H9 (cell line): ENCODE results near the gene UNC5C. TPM values are rescaled to one million over a fixed set of nuclear protein-coding genes. Genes with fewer than 3 reads are reported as not detected.

Experiments used
- DNase-seq: peaks from one replicate; pipeline ENCODE4 v3.0.0-alpha.2; 2017
- H2AFZ ChIP-seq: one replicate; pipeline ENCODE4 v1.6.1; 2013; ENCODE audit warnings: mild to moderate bottlenecking, low read length, control low read depth, moderate library complexity
- H2AK5ac ChIP-seq: 2 replicates; pipeline ENCODE4 v1.6.1; 2013; ENCODE audit warnings: low read length, control low read depth, mixed read lengths; ENCODE audit not compliant: insufficient read length
- H2BK120ac ChIP-seq: one replicate; pipeline ENCODE4 v1.6.1; 2013; ENCODE audit warnings: low read depth, mild to moderate bottlenecking, low read length, control low read depth, inconsistent platforms; ENCODE audit not compliant: poor library complexity, severe bottlenecking
- H2BK12ac ChIP-seq: 2 replicates; pipeline ENCODE4 v1.6.1; 2013; ENCODE audit warnings: low read length, control low read depth, mixed read lengths, low read depth; ENCODE audit not compliant: insufficient read length
- H2BK15ac ChIP-seq: 2 replicates; pipeline ENCODE4 v1.6.1; 2013; ENCODE audit warnings: low read depth, low read length, control low read depth
- H2BK20ac ChIP-seq: one replicate; pipeline ENCODE4 v1.6.1; 2013; ENCODE audit warnings: low read depth, mild to moderate bottlenecking, low read length, control low read depth, inconsistent platforms; ENCODE audit not compliant: poor library complexity, severe bottlenecking
- H2BK5ac ChIP-seq: 2 replicates; pipeline ENCODE4 v1.6.1; 2013; ENCODE audit warnings: low read length, control low read depth, mixed read lengths; ENCODE audit not compliant: insufficient read length
- H3K14ac ChIP-seq: 2 replicates; pipeline ENCODE4 v1.6.1; 2013; ENCODE audit warnings: low read length, control low read depth; ENCODE audit not compliant: insufficient read depth
- H3K18ac ChIP-seq: 2 replicates; pipeline ENCODE4 v1.6.1; 2013; ENCODE audit warnings: low read depth, mild to moderate bottlenecking, mixed read lengths, low read length, control low read depth; ENCODE audit not compliant: insufficient read length
- H3K23ac ChIP-seq: 2 replicates; pipeline ENCODE4 v1.6.1; 2013; ENCODE audit warnings: low read length, control low read depth, mixed read lengths, low read depth; ENCODE audit not compliant: insufficient read length
- H3K23me2 ChIP-seq: 2 replicates; pipeline ENCODE4 v1.6.1; 2013; ENCODE audit warnings: low read depth, mild to moderate bottlenecking, mixed read lengths, low read length, control low read depth; ENCODE audit not compliant: insufficient read length, poor library complexity, severe bottlenecking
- H3K27ac ChIP-seq: 2 replicates; pipeline ENCODE4 v1.5.1; 2013; ENCODE audit warnings: low read length, control low read depth, mixed read lengths, low read depth; ENCODE audit not compliant: insufficient read length
- H3K27me3 ChIP-seq: 2 replicates; pipeline ENCODE4 v1.6.1; 2013; ENCODE audit warnings: low read length, control low read depth, inconsistent platforms; ENCODE audit not compliant: insufficient read depth
- H3K4ac ChIP-seq: 2 replicates; pipeline ENCODE4 v1.6.1; 2013; ENCODE audit warnings: low read depth, mild to moderate bottlenecking, control low read depth, inconsistent platforms, low read length, moderate library complexity
- H3K4me1 ChIP-seq: 2 replicates; pipeline ENCODE4 v1.6.1; 2013; ENCODE audit warnings: low read length, control low read depth, inconsistent platforms; ENCODE audit not compliant: insufficient read depth
- H3K4me2 ChIP-seq: 2 replicates; pipeline ENCODE4 v1.6.1; 2013; ENCODE audit warnings: low read length, control low read depth, mixed read lengths; ENCODE audit not compliant: insufficient read length, insufficient read depth
- H3K56ac ChIP-seq: 2 replicates; pipeline ENCODE4 v1.6.1; 2013; ENCODE audit warnings: low read depth, mild to moderate bottlenecking, mixed read lengths, low read length, control low read depth; ENCODE audit not compliant: insufficient read length
- H3K79me1 ChIP-seq: 2 replicates; pipeline ENCODE4 v1.6.1; 2013; ENCODE audit warnings: low read depth, mild to moderate bottlenecking, moderate library complexity, low read length, control low read depth, inconsistent platforms; ENCODE audit not compliant: insufficient read depth, poor library complexity, severe bottlenecking
- H3K79me2 ChIP-seq: 2 replicates; pipeline ENCODE4 v1.6.1; 2013; ENCODE audit warnings: low read length, control low read depth, inconsistent platforms; ENCODE audit not compliant: insufficient read depth
- H3K9ac ChIP-seq: 2 replicates; pipeline ENCODE4 v1.6.1; 2013; ENCODE audit warnings: low read length, control low read depth, mixed read lengths; ENCODE audit not compliant: insufficient read length; ENCODE audit errors: extremely low read depth
- H3K9me3 ChIP-seq: one replicate; pipeline ENCODE4 v1.6.1; 2013; ENCODE audit warnings: low read depth, low read length, inconsistent platforms; ENCODE audit not compliant: control insufficient read depth
- H3T11ph ChIP-seq: one replicate; pipeline ENCODE4 v1.6.1; 2013; ENCODE audit warnings: mild to moderate bottlenecking, low read length, control low read depth, inconsistent platforms
- H4K20me1 ChIP-seq: one replicate; pipeline ENCODE4 v1.6.1; 2013; ENCODE audit not compliant: control insufficient read depth, insufficient read length, insufficient read depth
- H4K5ac ChIP-seq: 2 replicates; pipeline ENCODE4 v1.6.1; 2013; ENCODE audit warnings: low read depth, mild to moderate bottlenecking, mixed read lengths, low read length, control low read depth; ENCODE audit not compliant: insufficient read length
- H4K8ac ChIP-seq: replicated peaks from 2 replicates; pipeline ENCODE4 v1.6.1; 2013; ENCODE audit warnings: low read length, control low read depth, mixed read lengths, low read depth; ENCODE audit not compliant: insufficient read length
- H4K91ac ChIP-seq: 2 replicates; pipeline ENCODE4 v1.6.1; 2013; ENCODE audit warnings: low read depth, mild to moderate bottlenecking, moderate library complexity, mixed read lengths, low read length, control low read depth; ENCODE audit not compliant: insufficient read length
- H3K27ac Mint-ChIP-seq, 3 experiments: 2 replicates in 2 of 3; 3 replicates in 1 of 3; pipeline ENCODE4 v1.8.0; 2020 to 2021; ENCODE audit warnings: mixed read lengths in 3 of 3, mild to moderate bottlenecking in 1 of 3, moderate library complexity in 1 of 3
- H3K27me3 Mint-ChIP-seq: 2 replicates; pipeline ENCODE4 v1.8.0; 2021; ENCODE audit warnings: low read depth, mild to moderate bottlenecking, moderate library complexity, mixed read lengths
- H3K36me3 Mint-ChIP-seq, 3 experiments: 2 replicates in 2 of 3; 3 replicates in 1 of 3; pipeline ENCODE4 v1.8.0; 2020 to 2021; ENCODE audit warnings: low read depth in 3 of 3, mixed read lengths in 3 of 3; ENCODE audit not compliant: insufficient read depth in 1 of 3
- H3K4me1 Mint-ChIP-seq, 2 experiments: 2 replicates each; pipeline ENCODE4 v1.8.0; 2020; ENCODE audit warnings: mixed read lengths in 2 of 2
- H3K4me3 Mint-ChIP-seq, 2 experiments: 2 replicates in 1 of 2; 3 replicates in 1 of 2; pipeline ENCODE4 v1.8.0; 2020 to 2021; ENCODE audit warnings: mild to moderate bottlenecking in 2 of 2, mixed read lengths in 2 of 2, moderate library complexity in 1 of 2
- H3K9me3 Mint-ChIP-seq, 2 experiments: 2 replicates in 1 of 2; 3 replicates in 1 of 2; pipeline ENCODE4 v1.8.0; 2020; ENCODE audit warnings: mild to moderate bottlenecking in 2 of 2, mixed read lengths in 2 of 2, moderate library complexity in 1 of 2
- CTCF ChIP-seq: fragments of 200-600 bp; sonication (generic); conservative IDR thresholded peaks from 3 replicates; pipeline ENCODE4 v1.8.0; 2021; ENCODE audit warnings: antibody characterized with exemption, mild to moderate bottlenecking
- WGBS: extraction: QIAGEN DNeasy Blood & Tissue Kit; methylation state at CpG from one replicate; pipeline ENCODE4 v1.1.7; 2013; ENCODE audit warnings: missing lambda C conversion rate, low lambda C conversion rate, mixed read lengths; ENCODE audit not compliant: insufficient read length; ENCODE audit errors: extremely low coverage; 5-methylcytosine and 5-hydroxymethylcytosine counted together
- total RNA-seq: library from RNA; stranded (reverse); gene quantifications from 2 replicates; pipeline ENCODE4 v1.2.1, GENCODE V29; 2021

Gene UNC5C
- total RNA-seq, 1 experiment from 2014 or later: not detected

GRCh38 chr4:95426455-95426854, 122.3 kb downstream of the UNC5C start:
- TF ChIP-seq CTCF: no peak
- Histone ChIP-seq H2AFZ (no peak overlapping the region), H2BK12ac (no peak overlapping the region), H3T11ph (no peak overlapping the region), H2BK20ac (no peak overlapping the region), H4K5ac (no peak overlapping the region), H3K18ac (no peak overlapping the region), H2BK5ac (no peak overlapping the region), H2BK120ac (no peak overlapping the region), H3K79me1 (no peaks in the 10 kb centered on the region), H3K27ac (no peak overlapping the region), H3K9ac (no peak overlapping the region), H3K9me3 (no peaks in the 10 kb centered on the region), H2AK5ac (no peak overlapping the region), H4K91ac (no peak overlapping the region), H3K4me2 (no peak overlapping the region), H3K4me1 (no peaks in the 10 kb centered on the region; the same call in 1 of the 2 replicates), H3K79me2 (no peaks in the 10 kb centered on the region), H3K23ac (no peak overlapping the region), H4K8ac (no peak overlapping the region), H3K27me3 (no peaks in the 10 kb centered on the region), H3K14ac (no peak overlapping the region), H3K23me2 (no peaks in the 10 kb centered on the region), H4K20me1 (no peaks in the 10 kb centered on the region), H3K56ac (no peak overlapping the region), H2BK15ac (no peak overlapping the region), H3K4ac (no peak overlapping the region)
- Mint-ChIP-seq H3K4me3 (no peak overlapping the region), H3K4me1 (peaks cover 5 to 6% of the 10 kb centered on the region in 2 experiments; a peak in 2 of 4 replicates), H3K27ac (no peak overlapping the region), H3K9me3 (no peaks in the 10 kb centered on the region), H3K27me3 (no peaks in the 10 kb centered on the region; the same call in 1 of the 2 replicates), H3K36me3 (no peaks in the 10 kb centered on the region)
- WGBS: no CpG with 5 or more reads among the region's 4 CpGs
- DNase-seq: no peak
